OCI-LY1 (cell line): ENCODE data around the gene SLC38A4.

Source experiments
- H2AFZ ChIP-seq: fragments of 200-600 bp; sonication (generic), shearing (Covaris generic); 2 replicates; pipeline ENCODE4 v1.6.0; 2014; ENCODE audit warnings: antibody characterized with exemption, mild to moderate bottlenecking, low read length
- H3F3A ChIP-seq: fragments of 200-600 bp; sonication (generic), shearing (Covaris generic); 2 replicates; pipeline ENCODE4 v1.6.0; 2014; ENCODE audit warnings: mild to moderate bottlenecking, antibody characterized with exemption, low read length, moderate library complexity; ENCODE audit not compliant: insufficient read depth
- H3K27ac ChIP-seq: fragments of 200-600 bp; sonication (generic); 2 replicates; pipeline ENCODE4 v1.5.1; 2014; ENCODE audit warnings: low read length, mixed run types, mild to moderate bottlenecking, low read depth; ENCODE audit not compliant: poor library complexity, severe bottlenecking
- H3K27me3 ChIP-seq: fragments of 200-600 bp; sonication (generic); 2 replicates; pipeline ENCODE4 v1.6.0; 2014; ENCODE audit warnings: antibody characterized with exemption, mild to moderate bottlenecking, low read length, moderate library complexity; ENCODE audit not compliant: insufficient read depth
- H3K36me3 ChIP-seq: fragments of 200-600 bp; sonication (generic); 2 replicates; pipeline ENCODE4 v1.6.1; 2014; ENCODE audit warnings: mild to moderate bottlenecking, antibody characterized with exemption, low read length, moderate library complexity, mixed read lengths; ENCODE audit not compliant: insufficient read depth
- H3K4me1 ChIP-seq: fragments of 200-600 bp; sonication (generic); 2 replicates; pipeline ENCODE4 v1.5.1; 2014; ENCODE audit warnings: mild to moderate bottlenecking, low read length, moderate library complexity; ENCODE audit not compliant: insufficient read depth, severe bottlenecking
- H3K4me2 ChIP-seq: fragments of 200-600 bp; sonication (generic), shearing (Covaris generic); 2 replicates; pipeline ENCODE4 v1.6.1; 2014; ENCODE audit warnings: low read length
- H3K4me3 ChIP-seq: fragments of 200-600 bp; sonication (generic); 2 replicates; pipeline ENCODE4 v1.5.1; 2014; ENCODE audit warnings: low read length, low read depth, mild to moderate bottlenecking, mixed read lengths; ENCODE audit not compliant: poor library complexity, severe bottlenecking
- H3K79me2 ChIP-seq: fragments of 200-600 bp; shearing (Covaris generic); 2 replicates; pipeline ENCODE4 v1.6.1; 2016; ENCODE audit warnings: mixed run types, low read length, mixed read lengths; ENCODE audit not compliant: insufficient read depth
- H3K9ac ChIP-seq: fragments of 200-600 bp; sonication (generic), shearing (Covaris generic); 2 replicates; pipeline ENCODE4 v1.6.1; 2014; ENCODE audit warnings: mild to moderate bottlenecking, low read length, mixed read lengths
- H3K9me2 ChIP-seq: fragments of 200-600 bp; sonication (generic), shearing (Covaris generic); 2 replicates; pipeline ENCODE4 v1.6.1; 2014; ENCODE audit warnings: low read depth, mild to moderate bottlenecking, low read length, mixed read lengths
- H3K9me3 ChIP-seq: fragments of 200-600 bp; shearing (Covaris generic); 2 replicates; pipeline ENCODE4 v1.6.1; 2014; ENCODE audit warnings: low read length, mixed read lengths
- H4K20me1 ChIP-seq: fragments of 200-600 bp; sonication (generic), shearing (Covaris generic); 2 replicates; pipeline ENCODE4 v1.6.0; 2016; ENCODE audit warnings: mild to moderate bottlenecking, low read length; ENCODE audit not compliant: insufficient read depth
- CTCF ChIP-seq: fragments of 200-600 bp; sonication (generic), shearing (Covaris generic); IDR thresholded peaks from 2 replicates; pipeline ENCODE4 v1.5.1; 2017; ENCODE audit warnings: mild to moderate bottlenecking, antibody characterized with exemption, low read length, moderate library complexity, mixed read lengths
- EZH2 ChIP-seq: fragments of 200-600 bp; sonication (generic), shearing (Covaris generic); IDR thresholded peaks from 2 replicates; pipeline ENCODE4 v1.8.0; 2017; ENCODE audit warnings: borderline replicate concordance, mixed run types, mild to moderate bottlenecking, antibody characterized with exemption, low read length, moderate library complexity, mixed read lengths

Gene SLC38A4

GRCh38 chr12:46773586-46774321, 52.0 kb downstream of the SLC38A4 start:
- H3K9ac ChIP-seq: no peak overlapping the region
- H3K9me2 ChIP-seq: no peaks in the 10 kb centered on the region
- H4K20me1 ChIP-seq: no peaks in the 10 kb centered on the region
- no peak overlapping the region for H3K4me3 ChIP-seq
- TF ChIP-seq CTCF: no peak
- TF ChIP-seq EZH2: no peak
- no peaks in the 10 kb centered on the region for H3K36me3 ChIP-seq
- no peaks in the 10 kb centered on the region for H3K4me1 ChIP-seq
- no peaks in the 10 kb centered on the region for H3K27me3 ChIP-seq
- H3K79me2 ChIP-seq: no peaks in the 10 kb centered on the region
- no peaks in the 10 kb centered on the region for H3F3A ChIP-seq
- no peak overlapping the region for H3K27ac ChIP-seq
- H2AFZ ChIP-seq: no peak overlapping the region
- H3K4me2 ChIP-seq: no peak overlapping the region
- no peaks in the 10 kb centered on the region for H3K9me3 ChIP-seq

- Histone ChIP-seq H3K4me3 (no peak overlapping the region), H3K4me2 (no peak overlapping the region), H3K27me3 (no peaks in the 10 kb centered on the region), H3K9ac (no peak overlapping the region), H2AFZ (no peak overlapping the region), H3K9me2 (no peaks in the 10 kb centered on the region), H3K36me3 (no peaks in the 10 kb centered on the region), H3K4me1 (no peaks in the 10 kb centered on the region), H3K27ac (no peak overlapping the region), H3F3A (no peaks in the 10 kb centered on the region), H4K20me1 (no peaks in the 10 kb centered on the region), H3K79me2 (no peaks in the 10 kb centered on the region), H3K9me3 (no peaks in the 10 kb centered on the region)
- TF ChIP-seq EZH2 (no peak), CTCF (no peak)
Measured at GRCh38 chr12:46771268-46771827, 54.4 kb downstream of the SLC38A4 start.

- H3K9me3 ChIP-seq: no peaks in the 10 kb centered on the region
- no peaks in the 10 kb centered on the region for H3K9me2 ChIP-seq
- no peak overlapping the region for H3K27ac ChIP-seq
- H2AFZ ChIP-seq: no peak overlapping the region
- no peak overlapping the region for H3K4me2 ChIP-seq
- TF ChIP-seq EZH2 (no peak), CTCF (no peak)
- H3K4me1 ChIP-seq: no peaks in the 10 kb centered on the region
- no peaks in the 10 kb centered on the region for H3F3A ChIP-seq
- H3K79me2 ChIP-seq: no peaks in the 10 kb centered on the region
- H3K4me3 ChIP-seq: no peak overlapping the region
- no peaks in the 10 kb centered on the region for H4K20me1 ChIP-seq
- H3K36me3 ChIP-seq: no peaks in the 10 kb centered on the region
- H3K9ac ChIP-seq: no peak overlapping the region
- H3K27me3 ChIP-seq: no peaks in the 10 kb centered on the region
Measured at GRCh38 chr12:46770501-46771183, 55.2 kb downstream of the SLC38A4 start.
